ENCODE results near the gene SEC31B.
A peak's percentile ranks its signal among the peaks of the same experiment; 100 is the strongest.

SEC31B gene, protein sequence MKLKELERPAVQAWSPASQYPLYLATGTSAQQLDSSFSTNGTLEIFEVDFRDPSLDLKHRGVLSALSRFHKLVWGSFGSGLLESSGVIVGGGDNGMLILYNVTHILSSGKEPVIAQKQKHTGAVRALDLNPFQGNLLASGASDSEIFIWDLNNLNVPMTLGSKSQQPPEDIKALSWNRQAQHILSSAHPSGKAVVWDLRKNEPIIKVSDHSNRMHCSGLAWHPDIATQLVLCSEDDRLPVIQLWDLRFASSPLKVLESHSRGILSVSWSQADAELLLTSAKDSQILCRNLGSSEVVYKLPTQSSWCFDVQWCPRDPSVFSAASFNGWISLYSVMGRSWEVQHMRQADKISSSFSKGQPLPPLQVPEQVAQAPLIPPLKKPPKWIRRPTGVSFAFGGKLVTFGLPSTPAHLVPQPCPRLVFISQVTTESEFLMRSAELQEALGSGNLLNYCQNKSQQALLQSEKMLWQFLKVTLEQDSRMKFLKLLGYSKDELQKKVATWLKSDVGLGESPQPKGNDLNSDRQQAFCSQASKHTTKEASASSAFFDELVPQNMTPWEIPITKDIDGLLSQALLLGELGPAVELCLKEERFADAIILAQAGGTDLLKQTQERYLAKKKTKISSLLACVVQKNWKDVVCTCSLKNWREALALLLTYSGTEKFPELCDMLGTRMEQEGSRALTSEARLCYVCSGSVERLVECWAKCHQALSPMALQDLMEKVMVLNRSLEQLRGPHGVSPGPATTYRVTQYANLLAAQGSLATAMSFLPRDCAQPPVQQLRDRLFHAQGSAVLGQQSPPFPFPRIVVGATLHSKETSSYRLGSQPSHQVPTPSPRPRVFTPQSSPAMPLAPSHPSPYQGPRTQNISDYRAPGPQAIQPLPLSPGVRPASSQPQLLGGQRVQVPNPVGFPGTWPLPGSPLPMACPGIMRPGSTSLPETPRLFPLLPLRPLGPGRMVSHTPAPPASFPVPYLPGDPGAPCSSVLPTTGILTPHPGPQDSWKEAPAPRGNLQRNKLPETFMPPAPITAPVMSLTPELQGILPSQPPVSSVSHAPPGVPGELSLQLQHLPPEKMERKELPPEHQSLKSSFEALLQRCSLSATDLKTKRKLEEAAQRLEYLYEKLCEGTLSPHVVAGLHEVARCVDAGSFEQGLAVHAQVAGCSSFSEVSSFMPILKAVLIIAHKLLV

DNA sequence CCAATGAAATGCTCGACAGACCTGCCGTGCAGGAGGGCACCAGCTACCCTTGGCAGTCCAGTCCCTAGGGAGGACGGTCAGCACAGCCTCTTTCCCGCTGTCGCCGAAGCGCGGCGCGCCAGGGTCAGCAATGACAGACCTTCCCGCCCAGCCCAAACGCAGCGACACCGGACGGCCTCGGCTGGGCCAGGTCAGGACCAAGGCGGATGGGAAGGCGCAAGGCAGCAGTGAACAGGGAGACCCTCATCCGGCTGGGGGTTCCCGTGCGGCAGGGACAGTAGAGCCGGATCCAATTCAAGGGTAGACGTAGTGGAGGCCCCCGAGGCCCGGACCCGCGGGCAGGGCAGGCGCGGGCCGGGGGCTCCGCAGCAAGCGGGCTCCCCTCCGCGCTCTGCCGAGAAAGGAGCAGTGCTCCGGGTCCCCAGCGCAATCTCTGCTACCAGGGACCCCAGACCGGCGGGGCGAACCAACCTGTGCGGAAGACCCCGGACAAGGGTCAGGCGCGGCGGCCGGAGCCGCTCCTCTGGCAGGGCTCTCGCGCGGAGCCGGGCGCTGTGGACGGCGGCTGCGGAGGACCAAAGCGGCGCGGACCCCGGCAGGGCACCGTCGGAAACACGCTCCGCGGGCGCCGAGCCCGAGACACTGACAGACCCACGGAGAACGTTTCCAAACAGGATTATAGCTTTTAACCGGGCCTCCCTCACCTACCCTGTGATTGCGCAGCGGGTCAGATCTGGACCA is at the start of gene SEC31B:
SEC31B (minus strand) TSS at position 551 of the 741 bp plus-strand sequence. CDS start 2,909 bp downstream, outside the sequence.
- DNase-seq (ENCODE audit: low read depth in 2 of 2, low spot score in 1 of 2) = no peak

DNA sequence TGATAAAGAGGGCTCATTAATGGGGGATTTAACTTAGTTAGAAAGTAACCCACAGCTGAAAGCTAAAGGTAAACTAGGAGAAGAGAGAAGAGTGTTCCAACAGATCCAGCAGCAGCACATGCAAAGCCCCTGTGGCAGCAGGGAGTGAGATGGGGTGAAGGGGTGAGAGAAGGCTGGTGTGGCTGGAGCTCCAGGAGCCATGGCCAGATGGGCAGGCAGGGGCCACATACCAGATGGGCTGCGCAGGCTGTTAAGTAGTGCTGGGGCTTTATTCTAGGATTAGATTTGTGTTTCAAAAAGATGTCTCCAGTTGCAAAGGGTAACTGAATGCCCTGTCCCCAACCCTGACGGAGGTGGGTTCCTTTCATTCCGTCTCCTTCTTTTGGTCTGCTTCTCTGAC is 49.3 kb upstream of the SEC31B start:
- no peak for DNase-seq (ENCODE audit: low read depth in 2 of 2, low spot score in 1 of 2)

DNA sequence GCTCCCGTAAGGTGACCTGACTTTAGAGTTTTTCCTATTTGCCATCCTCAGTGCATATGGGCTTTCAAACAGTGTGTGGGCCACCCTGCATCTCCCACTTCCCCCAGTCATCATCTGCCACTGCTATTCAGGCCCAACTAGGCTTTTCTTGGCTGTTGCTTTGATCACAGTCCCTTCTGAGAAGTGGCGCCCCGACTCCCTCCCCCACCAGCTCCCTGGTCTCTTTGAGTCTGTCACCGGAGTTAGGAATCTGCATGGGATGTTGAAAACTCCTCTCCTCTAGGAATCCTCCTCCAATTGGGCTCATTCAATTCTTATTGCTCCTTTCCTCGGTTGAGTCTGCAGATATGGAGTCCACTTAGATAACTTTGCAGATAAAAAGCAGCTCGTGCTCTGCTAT is 48.2 kb upstream of the SEC31B start:
- DNase-seq (ENCODE audit: low read depth in 2 of 2, low spot score in 1 of 2) = no peak

DNA sequence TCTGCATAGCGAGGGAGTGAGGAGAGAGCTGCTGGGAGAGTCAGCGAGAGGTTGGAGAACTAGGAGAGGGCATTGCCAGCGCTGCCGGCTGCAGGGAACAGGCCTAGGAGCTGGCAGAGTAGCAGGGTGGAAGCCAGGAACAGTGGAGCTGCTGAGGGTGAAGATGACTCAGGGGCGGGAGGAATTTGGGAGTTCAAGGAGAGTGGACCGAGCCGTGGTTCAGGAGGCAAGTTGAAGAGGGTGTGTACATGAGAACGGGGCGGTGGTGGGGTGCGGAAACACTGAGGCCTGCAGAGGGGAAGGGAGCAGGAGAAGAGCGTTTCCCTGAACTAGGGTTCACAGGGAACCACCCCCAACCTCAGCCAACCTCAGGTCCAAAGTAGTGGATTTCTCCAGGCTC is 47.6 kb upstream of the SEC31B start:
- no peak for DNase-seq (ENCODE audit: low read depth in 2 of 2, low spot score in 1 of 2)

DNA sequence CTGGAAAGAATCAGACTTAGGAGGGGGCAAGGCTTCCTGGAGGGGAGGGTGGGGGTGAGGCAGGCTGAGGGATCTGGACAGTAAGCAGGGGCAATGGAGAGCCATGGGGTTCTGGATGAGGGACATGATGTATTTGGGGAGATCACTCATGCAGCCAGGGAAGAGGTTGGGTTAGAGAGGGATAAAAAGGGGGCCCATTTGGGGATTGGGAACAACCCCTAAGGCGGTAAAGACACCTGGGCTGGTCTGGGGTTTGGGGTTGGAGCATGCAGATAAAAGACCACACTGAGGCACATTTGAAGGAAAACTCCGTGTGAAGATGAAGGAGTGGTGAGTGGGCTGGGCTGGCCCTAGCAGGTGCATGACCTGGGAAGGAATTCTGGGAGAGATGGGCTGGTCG is 46.9 kb upstream of the SEC31B start:
- DNase-seq (ENCODE audit: low read depth in 2 of 2, low spot score in 1 of 2) = no peak

DNA sequence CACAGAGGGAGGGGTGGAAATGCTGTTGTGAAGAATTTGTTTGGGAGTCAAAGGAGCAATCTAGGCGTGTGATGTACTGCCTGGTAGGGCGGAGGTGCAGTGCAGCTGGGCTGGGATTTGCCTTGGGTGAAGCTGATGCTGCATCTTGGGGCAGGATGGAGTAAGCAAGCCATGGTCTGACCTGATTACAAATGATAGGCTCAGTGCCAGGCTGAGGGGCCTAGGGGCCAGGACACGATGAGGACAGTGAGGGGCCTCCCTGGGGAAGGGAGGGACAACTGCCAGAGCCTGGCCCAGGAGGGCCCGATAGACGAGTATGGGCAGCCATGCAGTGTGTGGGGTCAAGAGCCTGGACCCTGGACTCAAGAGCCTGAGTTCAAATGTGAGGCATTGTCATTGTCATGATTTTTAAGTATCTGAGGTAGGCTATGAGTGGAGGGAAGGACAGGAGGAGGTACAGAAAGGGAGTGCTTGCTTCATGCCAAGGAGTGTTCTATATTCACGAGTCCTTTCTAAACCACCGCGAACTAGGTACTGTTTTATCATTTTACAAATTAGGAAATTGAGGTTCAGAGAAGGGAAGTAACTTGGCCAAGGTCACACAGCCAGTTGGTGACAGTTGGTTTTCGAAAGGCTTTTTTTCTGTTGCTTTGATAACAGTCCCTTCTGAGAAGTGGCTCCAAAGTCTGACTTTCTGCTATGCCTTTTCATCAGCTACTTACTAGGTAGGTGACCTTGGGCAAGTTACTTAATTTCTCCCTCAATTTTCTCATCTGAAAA is 45.7 kb upstream of the SEC31B start:
- DNase-seq (ENCODE audit: low read depth in 2 of 2, low spot score in 1 of 2) = no peak

DNA sequence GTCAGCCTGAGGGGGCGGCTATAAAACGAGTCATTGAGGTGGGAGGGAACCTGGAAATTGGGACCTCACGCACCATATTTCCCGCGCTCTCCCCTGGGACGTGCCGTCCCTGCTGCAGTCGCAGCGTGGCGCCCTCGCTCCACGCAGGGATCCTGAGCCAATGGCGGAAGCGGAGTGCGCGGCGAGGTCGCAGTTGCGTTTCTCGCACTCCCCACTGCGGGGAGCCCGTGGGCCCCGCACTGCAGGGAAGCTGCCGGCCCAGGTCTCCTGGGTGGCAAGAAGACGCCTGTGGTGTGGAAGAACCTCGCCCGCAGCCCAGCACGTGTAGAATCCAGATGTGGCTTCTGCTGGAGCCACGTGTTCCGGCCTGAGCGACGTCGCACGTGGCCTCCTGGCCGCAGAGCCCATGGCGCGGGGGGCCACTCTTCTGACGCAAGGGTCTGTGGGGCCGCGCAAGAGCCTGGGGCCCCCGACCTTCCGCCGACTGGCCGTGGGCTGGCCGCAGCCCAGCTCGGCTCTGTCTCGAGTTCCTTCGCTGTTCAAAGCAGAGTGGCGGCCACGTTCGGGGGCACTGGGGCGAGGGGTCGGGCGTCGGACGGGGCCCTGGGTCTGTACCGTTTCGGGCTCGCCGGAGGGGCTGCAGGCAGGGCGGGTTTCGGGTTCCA is 42.5 kb upstream of the SEC31B start:
- peak; percentile 41 to 49 for DNase-seq (ENCODE audit: low read depth in 2 of 2, low spot score in 1 of 2)

DNA sequence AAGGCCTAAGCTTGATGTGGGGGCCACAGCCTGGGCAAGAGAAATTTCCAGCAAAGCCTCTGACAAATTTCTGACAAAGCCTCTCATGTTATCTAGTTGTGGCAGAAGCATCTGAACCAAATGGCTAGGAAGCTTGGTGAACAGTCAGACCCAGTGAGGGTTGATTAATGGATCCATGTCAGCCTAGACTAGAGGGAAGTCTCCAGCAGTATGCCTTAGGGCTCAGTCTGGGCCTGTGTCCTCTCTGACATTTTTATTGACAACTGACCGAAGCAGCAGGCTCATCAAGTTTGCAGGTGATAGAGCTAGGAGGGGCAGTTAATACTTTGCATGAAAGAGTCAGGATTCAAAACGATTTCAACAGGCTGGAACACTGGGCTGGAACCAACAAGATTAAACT is 41.3 kb upstream of the SEC31B start:
- no peak for DNase-seq (ENCODE audit: low read depth in 2 of 2, low spot score in 1 of 2)

DNA sequence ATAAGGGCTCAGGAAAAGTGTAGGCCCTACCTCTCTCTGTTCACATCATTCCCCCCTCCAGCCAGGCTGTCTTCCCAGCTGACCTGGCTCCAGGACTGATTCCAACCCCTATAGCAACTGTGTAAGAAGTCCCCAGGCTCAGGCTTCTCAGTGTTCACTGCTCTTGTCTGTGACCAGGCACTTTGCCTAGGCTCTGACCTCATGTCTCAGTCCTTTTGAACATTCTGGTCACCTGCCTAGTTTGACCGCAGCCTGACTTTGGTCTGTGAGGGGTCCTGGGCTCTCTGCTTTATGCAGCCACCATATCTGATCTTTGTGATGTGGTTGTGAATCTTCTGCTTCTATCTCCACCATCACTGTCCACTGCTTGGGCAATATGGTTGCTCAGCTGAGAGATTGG is 40.6 kb upstream of the SEC31B start:
- DNase-seq (ENCODE audit: low read depth in 2 of 2, low spot score in 1 of 2) = no peak

DNA sequence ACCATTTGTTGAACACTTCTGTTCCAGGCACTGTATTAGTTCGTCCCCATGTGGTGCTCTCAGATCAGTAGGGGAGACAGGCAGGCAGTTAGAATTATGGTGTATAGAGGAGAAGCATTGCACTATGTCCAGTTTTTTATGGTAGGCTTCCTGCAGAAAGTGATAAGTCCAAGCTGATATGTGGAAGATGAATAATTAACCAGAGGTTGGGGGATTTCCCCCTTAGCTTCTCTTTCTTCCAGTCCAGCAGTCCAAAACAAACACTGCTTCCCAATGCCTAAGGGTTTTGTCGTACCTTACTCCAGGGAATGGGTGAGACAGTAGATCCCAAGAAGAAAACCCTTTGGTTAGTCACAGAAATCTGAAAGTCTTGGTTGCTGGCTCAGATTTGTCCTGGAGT is 35.2 kb upstream of the SEC31B start:
- no peak for DNase-seq (ENCODE audit: low read depth in 2 of 2, low spot score in 1 of 2)

DNA sequence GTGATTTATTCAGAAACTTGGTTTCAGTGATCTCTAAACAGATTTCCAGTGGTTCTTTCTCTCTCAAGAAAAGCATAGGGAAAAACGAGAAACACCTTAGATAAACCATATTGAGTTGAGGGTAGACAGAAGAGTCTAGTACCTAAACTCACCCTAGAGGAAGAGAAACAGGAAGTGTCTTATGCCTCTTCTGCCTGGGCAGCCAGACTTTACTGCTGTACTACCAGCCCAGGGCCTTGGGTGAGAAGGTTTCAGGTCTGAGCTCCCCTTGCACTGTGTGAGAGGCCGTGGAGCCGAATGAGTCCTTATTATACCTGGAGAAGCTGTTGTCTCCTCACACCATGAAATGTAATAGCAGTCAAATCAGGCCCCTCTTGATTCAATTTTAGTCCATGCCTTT is 34.3 kb upstream of the SEC31B start:
- DNase-seq (ENCODE audit: low read depth in 2 of 2, low spot score in 1 of 2) = no peak

DNA sequence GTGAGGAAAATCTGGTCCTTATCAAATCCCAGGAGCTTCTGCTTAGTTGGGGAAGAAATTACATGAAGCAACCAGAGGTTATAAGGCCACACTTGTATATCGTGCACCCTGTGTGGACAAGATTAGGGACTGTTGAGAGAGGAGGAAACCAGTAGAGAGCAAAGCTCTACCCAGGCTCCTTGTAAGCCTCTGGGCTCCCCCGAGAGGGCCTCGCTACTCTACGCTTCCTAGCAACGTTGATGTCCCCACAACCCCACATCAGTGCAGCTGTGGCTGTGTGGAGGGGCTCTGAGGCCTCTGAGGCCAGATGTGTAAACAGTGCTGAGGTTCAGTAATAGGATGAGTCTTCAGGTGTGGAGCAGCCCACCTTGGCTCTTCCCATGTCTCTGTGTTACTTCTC is 32.1 kb upstream of the SEC31B start:
- no peak for DNase-seq (ENCODE audit: low read depth in 2 of 2, low spot score in 1 of 2)

DNA sequence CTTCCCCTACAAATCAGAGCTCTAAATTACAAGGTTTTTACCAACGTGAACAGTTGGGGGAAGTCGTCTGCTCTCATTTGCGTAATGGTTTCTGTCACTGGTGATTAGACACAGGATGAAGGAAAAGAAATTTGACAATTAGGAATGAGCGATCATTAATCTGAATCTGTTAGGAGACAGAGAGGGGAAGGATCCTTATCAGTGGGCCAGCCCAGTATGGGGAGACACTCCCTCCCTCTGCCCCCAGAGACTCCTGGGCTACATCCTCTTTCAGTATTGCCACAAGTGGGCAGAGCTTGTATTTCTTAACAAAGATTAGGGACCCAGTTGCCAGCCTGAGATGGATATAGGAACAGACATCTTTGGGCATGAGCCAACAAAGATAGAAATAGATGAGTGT is 31.5 kb upstream of the SEC31B start:
- no peak for DNase-seq (ENCODE audit: low read depth in 2 of 2, low spot score in 1 of 2)

DNA sequence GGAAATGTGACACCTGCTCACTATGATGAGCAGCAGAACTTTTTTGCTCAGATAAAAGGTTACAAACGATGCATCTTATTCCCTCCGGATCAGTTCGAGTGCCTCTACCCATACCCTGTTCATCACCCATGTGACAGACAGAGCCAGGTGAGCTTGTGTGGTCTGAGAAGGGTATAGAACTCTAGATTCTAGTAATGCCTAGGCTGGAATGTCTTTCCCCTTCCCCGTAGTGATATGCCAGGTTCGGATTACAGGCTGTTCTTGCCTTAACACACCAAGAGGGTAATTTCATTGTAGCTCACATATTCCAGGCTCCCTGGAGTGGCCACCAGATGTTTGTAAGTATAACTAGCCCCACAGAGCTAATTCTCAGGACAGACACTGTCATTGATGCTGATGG is 25.3 kb upstream of the SEC31B start:
- DNase-seq (ENCODE audit: low read depth in 2 of 2, low spot score in 1 of 2) = no peak

DNA sequence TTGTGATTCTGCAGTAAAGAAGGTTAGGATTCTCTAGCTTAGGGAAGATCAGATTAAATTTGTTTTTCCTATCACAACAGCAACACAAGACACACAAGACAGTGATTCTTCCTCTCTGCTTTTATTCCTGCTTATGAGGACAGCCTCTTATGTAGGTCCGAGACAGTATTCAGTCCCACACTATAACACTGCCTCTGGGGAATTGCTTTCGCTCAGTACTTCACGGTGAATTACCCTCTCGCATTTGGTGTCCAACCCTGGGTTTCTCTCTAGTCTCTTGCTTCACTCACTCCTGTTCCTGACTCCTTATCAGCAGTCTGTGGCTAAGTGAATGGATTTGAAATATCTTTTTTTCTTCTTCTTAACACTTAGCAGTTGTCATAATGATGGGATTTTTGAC is 17.8 kb upstream of the SEC31B start:
- no peak for DNase-seq (ENCODE audit: low read depth in 2 of 2, low spot score in 1 of 2)

DNA sequence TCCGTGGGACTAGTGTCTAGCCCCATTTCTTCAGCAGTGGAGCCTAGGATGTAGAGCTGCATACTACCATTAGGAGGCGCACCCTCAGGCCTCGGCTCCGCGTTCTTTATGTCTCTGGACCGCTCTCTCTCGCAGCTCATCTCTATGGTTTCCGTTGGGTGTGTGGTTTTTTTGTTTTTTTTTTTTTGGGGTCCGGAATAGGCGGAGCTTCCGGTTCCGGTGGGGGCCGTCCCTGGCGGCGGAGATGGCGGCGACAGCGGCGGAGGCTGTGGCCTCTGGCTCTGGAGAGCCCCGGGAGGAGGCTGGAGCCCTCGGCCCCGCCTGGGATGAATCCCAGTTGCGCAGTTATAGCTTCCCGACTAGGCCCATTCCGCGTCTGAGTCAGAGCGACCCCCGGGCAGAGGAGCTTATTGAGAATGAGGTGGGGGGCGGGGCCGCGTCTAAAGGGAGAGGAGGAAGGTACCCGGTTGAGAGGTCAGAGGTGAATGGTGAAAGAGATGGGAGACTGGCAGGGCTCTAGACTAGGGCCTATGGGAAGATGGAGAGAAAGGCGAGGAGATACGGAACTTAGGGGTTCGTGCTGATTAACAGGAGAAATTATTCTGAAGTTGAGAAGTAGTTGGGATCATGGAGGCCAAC is 16.2 kb upstream of the SEC31B start, which contains the start of gene HIF1AN:
HIF1AN (plus strand) TSS at position 229 of the 639 bp plus-strand sequence; CDS start at position 245, 16 bp downstream.
- peak; percentile 67 to 81 for DNase-seq (ENCODE audit: low read depth in 2 of 2, low spot score in 1 of 2)

DNA sequence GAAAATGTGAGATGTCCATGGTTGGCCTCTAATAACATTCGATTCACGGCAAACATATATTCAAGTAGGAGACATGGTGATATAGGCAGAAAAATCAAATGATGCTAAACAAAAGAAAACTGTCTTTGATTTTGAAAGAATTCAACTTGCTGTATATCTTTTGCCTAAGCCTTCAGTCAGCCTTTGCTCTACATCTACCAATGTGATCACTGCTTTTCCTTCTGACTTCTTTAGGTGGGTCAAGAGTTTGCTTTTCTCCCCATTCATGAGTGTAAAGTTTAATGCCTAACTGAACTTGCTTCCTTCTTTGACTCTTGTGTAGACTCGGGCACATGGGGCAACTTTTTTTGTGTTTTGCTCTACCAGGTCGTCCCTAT is 15.7 kb upstream of the SEC31B start:
- DNase-seq (ENCODE audit: low read depth in 2 of 2, low spot score in 1 of 2) = no peak

DNA sequence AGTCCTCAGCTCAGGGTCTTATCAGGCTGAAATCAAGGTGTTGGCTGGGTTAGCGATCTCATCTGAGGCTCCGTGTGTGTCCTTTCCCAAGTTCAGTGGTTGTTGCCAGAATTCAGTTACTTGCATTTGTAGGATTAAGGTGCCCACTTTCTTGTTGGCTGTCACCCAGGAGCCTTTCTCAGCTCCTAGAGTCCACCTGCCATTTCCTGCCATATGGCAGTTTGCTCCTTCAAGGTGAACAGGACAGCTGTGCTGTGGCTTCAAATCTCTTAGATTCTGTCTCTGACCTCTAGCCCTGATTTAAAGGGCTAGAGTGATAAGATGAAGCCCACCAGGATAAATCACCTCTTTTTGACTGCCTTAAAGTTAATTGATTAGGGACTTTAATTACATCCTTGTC is 15.1 kb upstream of the SEC31B start:
- no peak for DNase-seq (ENCODE audit: low read depth in 2 of 2, low spot score in 1 of 2)

DNA sequence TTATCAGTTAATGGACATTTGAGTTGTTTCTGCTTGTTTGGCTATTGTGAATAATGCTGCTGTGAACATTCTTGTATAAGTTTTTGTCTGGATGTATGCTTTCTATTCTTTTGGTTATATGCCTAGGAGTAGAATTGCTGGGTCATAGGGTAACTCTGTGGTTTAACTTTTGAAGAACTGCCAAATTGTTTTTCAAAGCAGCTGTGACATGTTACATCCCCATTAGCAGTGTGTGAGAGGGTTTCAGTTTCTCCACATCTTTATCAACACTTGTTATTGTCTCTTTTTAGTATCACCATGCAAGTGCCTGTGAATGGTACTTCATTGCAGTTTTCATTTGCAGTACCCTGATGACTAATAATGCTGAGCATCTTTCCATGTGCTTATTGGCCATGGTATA is 12.1 kb upstream of the SEC31B start:
- no peak for DNase-seq (ENCODE audit: low read depth in 2 of 2, low spot score in 1 of 2)

All from stimulated activated CD8-positive, alpha-beta memory T cell treated with anti-CD3 and anti-CD28 coated beads, Interleukin-4, amount 100 ng/mL, for 1 hour (primary cell).